Stimulated activated CD8-positive, alpha-beta memory T cell treated with anti-CD3 and anti-CD28 coated beads, Interleukin-15, amount 100 ng/mL, for 1 hour (primary cell): ENCODE results near the gene VARS2.
"Not testable (repeated sequence)": the region's sequence is repeated elsewhere in the genome, so short reads cannot be mapped to it uniquely, and the experiment has no call there.

Source experiments
- DNase-seq: peaks from one replicate; pipeline ENCODE4 v3.0.0-alpha.2; 2020; ENCODE audit warnings: low read depth

Gene VARS2

DNA sequence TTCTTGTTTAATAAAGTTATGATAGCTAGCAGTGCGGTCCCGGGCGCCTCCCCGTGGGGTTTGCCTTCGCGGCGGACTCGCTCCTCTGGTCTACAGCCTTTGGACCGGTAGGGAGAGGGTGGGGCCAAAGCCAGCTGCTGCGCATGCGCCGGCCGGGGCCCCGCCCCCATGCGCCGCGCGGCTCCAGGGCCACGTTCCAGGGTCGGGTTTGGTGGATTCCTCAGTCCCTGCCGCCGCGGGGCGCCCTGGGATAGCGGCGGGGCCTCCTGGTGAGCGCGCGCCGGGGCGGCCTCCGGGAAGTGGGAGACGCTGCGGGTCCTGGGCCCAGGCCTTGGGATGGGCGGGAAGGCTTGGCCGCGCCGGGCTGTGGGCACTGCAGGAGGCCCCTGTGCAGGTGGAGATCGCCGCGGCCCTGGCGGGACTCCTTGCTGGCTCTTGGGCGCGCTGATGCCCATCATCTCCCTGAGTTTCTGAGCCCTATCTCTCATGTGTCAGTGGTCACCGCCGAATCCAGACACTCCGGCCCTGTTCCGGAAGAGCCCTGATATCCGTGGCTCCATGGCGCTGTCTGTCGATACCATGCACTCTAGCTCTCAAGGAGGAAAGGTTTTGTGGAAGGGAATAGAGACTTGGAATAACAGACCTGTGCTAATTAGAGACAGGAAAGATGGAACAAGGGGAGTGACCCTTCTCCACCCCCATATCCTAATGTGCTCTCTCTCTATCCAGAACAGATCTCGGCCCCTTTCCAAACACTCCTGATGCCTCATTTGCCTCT is at the start of gene VARS2:
VARS2 (plus strand) TSS at position 163 of the 778 bp plus-strand sequence; CDS start at position 762, 599 bp downstream.
- peak; percentile 68 for DNase-seq

DNA sequence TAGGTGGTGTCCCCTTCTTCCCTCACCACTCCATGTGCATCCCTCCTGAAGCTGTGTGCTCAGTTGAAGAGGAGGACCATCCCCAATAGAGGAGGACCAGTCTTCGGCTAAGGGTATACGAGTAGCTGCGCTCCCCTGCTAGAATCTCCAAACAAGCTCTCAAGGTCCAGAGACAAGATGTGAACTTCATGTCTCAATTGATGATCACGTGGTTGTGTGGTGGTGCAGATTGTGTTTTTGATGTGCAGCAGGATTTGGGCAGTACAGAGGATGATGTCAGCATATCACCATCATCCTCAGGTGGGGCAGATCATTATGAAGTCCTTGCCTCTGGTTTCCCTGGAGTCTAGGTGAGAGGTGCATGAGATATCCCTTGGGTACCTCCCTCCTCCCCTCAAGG is 49.7 kb upstream of the VARS2 start:
- DNase-seq = no peak

GRCh38 chr6:30869241-30869749 is 44.7 kb upstream of the VARS2 start:
- DNase-seq = not testable (repeated sequence)

DNA sequence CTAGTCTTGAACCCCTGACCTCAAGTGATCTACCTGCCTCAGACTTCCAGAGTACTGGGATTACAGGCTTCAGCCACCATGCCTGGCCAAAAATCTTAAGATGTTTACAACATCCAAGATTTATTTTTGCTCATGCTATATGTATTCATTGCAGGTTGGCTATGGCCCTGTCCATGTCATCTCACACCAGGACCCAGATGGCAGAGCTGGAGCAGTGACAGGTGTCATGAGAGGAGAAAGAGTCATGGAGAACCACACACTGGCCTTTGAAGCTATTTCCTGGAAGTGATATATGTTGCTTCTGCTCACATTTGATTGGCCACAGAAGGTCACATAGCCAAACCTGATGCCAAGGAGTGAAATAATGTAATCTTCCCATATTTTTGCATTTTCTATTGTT is 43.5 kb upstream of the VARS2 start:
- DNase-seq = no peak

DNA sequence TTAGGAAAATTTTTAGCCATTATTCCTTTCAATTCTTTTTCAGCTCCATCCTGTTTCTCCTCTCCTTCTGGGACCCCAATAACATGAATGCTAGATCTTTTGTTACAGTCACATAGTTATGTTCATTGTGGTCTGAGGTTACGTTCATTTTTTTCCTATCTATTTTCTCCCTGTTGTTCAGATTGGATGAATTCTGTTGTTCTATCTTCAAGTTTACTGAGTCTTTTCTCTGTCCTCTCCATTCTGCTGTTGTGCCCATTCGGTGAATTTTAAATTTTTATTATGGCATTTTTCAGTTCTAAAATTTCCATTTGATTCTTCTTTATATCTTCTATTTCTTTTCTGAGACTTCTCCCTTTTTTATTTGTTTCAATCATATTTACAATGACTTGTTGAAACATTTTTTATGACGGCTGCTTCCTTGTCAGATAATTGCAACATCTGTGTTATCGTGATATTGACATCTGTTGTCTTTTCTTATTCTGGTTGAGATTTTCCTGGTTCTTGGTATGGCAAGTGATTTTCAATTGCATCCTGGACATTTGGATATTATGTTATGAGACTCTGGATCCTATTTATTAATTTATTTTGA is 42.4 kb upstream of the VARS2 start:
- no peak for DNase-seq

DNA sequence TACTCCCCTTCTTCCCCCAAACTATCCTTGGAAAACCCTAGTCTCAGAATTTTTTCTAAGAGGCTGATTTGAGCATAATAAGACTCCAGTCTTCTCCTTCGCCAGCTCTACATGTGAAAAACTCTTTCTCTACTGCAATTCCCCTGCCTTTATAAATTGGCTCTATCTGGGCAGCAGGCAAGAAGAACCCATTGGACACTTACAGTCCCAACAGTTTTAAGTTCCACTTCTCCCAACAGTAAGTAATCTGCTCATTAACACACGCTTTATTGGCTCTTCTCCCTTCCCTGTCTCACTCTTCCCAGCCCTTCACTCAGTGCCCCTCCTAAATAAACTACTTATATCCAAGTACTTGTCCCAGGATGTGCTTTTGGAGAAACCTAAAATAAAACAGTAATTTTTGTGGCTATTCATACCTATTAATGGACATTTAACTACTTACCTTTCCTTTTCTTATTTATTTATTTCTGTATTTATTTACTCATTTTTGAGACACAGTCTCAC is 40.8 kb upstream of the VARS2 start:
- no peak for DNase-seq

DNA sequence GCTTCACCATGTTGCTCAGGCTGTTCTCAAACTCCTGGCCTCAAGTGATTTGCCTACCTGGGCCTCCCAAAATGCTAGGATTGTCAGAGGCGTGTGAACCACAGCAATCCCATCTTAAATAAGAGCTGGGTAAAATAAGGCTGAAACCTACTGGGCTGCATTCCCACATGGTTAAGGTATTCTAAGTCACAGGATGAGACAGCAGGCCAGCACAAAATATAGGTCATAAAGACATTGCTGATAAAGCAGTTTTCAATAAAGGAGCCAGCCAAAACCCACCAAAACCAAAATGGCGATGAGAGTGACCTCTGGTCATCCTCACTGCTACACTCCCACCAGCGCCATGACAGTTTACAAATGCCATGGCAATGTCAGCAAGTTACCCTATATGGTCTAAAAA is 40.2 kb upstream of the VARS2 start:
- not testable (repeated sequence) for DNase-seq

GRCh38 chr6:30875244-30876038 is 38.6 kb upstream of the VARS2 start:
- no peak for DNase-seq

- no peak for DNase-seq
These were observed 37.9 kb upstream of the VARS2 start for GRCh38 chr6:30876039-30876730.

DNA sequence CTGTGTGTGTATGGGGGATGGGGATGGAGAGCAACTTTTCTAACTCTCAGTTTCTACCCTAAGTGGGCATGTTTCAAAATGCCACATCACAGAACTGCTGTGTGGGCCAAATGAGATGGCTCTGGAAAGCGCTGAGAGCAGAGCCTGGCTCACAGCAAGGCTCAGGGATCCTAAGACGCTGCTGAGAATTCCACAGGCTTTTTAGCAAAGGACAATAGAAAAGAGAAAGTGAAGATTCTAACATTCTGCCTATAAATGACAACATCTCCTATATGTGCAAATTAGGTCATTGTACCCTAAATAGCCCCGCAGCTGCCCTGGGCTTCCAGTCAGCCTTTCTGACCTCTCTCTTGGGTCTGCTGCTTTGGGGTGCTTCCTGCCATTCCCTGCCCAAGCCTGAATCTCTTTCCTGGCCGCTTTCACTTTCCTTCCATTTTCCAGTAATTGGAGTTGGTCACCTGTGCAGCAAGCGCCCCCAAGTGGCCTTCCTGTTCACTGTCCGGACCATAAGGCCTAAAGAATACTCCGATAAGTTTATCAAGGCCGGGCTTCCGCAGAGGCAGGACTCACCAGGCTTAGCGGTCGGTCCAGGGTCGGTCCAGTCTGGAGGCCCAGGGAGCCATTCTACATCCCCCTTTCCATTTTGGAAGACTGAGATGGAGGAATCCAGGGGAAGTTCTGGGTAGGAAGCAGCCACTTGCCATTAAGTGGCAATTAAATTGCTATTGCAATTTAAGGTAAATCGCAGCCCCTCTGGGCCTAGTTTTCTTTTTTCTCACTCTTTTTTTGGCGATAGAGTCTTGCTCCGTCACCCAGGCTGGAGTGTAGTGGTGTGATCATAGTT is 36.4 kb upstream of the VARS2 start:
- peak; percentile 55 for DNase-seq

DNA sequence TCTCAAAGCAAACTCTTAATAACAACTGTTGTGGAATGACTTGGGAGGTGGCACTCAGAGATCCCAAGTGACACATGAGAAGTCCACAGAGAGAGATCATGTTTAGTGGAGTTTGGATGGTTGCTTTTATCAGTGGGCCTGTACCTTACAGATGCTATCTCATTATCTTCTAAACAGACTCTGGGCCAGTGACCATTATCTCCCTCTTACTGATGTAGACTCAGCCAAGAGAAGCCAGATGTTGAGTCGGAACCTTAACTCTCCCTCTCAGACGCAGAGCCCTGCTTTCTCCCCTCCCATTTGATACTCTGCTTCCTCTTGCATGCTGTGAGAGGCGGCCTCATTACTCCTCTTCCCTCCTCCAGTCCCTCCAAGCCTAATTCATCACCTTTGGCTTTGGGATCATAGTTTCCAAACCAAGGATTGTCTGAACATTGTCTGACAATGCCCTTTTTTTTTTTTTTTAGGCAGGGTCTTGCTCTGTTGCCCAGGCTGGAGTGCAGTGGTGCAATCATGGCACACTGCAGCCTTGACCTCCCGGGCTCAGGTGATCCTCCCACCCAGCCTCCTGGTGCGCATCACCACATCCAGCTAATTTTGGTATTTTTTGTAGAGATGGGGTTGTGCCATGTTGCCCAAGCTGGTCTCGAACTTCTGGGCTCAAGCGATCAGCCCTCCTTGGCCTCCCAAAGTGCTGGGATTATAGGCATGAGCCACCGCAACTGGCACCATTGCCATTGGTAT is 34.2 kb upstream of the VARS2 start:
- DNase-seq = no peak

DNA sequence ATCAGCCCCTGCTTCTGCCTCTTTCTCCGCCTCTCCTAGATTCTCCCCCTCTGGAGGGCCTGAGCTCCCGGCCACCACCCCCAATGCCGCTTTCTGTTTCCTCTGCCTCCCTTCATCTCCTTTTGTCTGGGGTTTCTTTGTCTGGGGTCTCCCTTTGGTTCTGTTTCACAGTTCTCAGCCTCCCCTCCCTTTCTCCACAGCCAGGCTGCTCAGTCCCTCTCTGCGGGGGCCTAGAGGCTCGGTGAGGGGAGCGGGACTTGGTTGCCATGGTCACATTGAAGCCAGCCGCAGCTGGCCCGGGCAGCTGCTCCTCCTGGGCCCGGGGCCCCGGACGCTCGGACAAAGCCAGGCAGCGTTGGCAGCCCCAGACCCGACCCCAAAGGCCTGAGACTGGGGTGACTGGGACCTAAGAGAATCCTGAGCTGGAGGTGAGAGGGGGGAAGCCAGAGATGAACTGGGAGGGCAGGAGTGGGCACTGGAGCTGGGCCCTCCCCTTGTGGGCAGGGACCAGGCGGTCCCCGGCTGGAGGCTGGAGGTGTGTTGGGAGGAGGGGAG is 33.3 kb upstream of the VARS2 start:
- DNase-seq = no peak

GRCh38 chr6:30881392-30882203 is 32.4 kb upstream of the VARS2 start:
- DNase-seq = no peak

DNA sequence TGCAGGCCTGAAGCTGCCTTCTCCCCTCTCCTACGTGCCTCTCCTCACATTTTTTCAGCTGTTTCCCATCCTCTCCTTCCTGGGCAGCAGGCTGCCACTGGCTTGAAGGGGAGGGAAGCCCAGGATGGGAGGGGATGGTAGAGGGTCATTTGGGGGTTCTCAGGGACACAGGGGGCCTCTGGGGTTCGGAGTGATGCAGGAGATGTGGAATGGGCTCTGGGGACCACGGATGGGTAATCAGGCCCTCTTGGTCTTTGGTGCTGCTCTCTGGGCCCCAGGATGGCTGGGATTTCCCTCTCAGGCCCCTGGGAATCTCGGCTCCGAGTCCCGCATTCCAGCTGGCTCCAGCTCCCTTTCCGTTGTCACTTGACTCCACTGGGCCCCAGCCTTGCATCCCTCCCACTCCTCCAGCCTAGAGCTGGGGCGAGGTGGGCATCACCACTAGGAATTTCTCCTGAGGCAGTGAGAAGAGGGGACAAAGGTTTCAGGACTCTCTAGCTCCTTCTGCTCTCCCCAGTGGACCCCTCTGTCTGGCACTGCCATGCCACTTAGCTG is 31.8 kb upstream of the VARS2 start:
- no peak for DNase-seq

DNA sequence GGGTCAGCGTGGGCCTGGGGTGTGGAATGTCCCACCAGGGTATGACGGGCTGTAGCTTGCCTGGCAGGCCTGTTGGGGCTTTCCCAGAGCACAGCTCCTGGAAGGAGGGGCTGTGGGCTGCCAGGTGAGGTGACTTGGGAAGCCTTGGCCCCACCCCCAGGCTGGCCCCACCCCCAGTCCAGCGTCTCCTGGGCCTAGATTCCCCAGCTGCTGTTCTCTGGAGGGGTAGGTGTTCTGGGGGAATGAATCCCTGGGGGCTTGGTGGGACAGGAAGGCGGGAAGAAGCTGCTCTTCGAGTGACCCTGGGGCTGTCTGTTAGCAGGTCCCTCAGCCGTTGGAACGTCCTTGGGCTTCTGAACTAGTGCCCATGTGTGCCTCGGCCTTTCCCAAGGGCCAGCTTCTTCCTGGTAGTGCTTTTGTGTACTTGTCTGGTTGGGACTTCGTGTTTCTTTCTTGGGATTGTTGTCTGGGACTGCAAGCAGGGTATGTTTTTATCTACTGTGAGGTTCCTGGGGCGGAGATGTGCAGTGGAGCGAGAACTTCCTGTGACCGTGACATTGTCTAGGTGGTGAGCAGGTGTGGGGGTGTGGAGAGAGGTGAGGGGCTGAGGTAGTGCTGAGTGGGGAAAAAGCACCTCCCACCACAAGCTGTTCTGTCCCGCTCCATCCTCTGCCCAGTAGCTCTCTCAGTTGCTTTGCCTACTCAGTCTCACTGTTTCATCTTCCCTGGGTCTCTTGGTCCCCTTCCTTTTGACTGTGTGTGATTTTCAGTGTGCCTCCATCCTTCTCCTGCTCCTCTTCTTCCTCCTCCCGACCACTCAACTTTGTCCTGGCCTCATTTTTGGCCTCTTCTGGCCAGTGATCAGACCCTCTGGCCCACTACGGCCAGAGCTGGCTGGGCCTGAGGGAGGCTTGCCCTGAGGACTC is 31.0 kb upstream of the VARS2 start:
- DNase-seq = no peak

- no peak for DNase-seq
These were observed 30.1 kb upstream of the VARS2 start, which contains the start of gene DDR1 for GRCh38 chr6:30883685-30884520. Gene DDR1 (plus strand): TSS chr6:30884519. CDS start chr6:30888730, 4,211 bp downstream.
